ENCODE measurements around the gene SFTA2. TPM values are rescaled to one million over a fixed set of nuclear protein-coding genes. Genes with fewer than 3 reads are reported as not detected.

The SFTA2 gene
- total and polyA plus RNA-seq, 9 of the 15 experiments (the other 6 are each of a cell fraction or from before 2014, with no cell fraction given), result not detected

GRCh38 chr6:30957716-30958115 lies 25.7 kb upstream of the SFTA2 start (continued):
- TF ChIP-seq FOXP4 (CRISPR knock-in tag; IDR thresholded peaks at IDR 0.05; ENCODE audit: borderline replicate concordance) (no peak), NCOA4 (IDR thresholded peaks at IDR 0.05; ENCODE audit: partially characterized antibody) (no peak), SMC3 (conservative IDR thresholded peaks at IDR 0.05; ENCODE audit: insufficient read depth, low read depth, low read length) (no peak), MAFK (IDR thresholded peaks at IDR 0.05; ENCODE audit: low read length) (no peak), NR2C1 (IDR thresholded peaks at IDR 0.05) (no peak), NR2C1 (tag; IDR thresholded peaks at IDR 0.05) (no peak), ZNF57 (CRISPR knock-in tag; IDR thresholded peaks at IDR 0.05) (no peak), DEAF1 (CRISPR knock-in tag; IDR thresholded peaks at IDR 0.05) (no peak), NFIX (CRISPR knock-in tag; IDR thresholded peaks at IDR 0.05; ENCODE audit: low read depth) (no peak), ZFPM2 (CRISPR knock-in tag; IDR thresholded peaks at IDR 0.05) (no peak), ZNF324 (CRISPR knock-in tag; IDR thresholded peaks at IDR 0.05) (no peak)

All from K562 (cell line).